ENCODE data around the gene CPOX. TPM values are rescaled to one million over a fixed set of nuclear protein-coding genes. Genes with fewer than 3 reads are reported as not detected.

CPOX gene
- total and polyA plus RNA-seq, 4 donors, result 9.8 to 22.2 (median 13.2) TPM

DNA sequence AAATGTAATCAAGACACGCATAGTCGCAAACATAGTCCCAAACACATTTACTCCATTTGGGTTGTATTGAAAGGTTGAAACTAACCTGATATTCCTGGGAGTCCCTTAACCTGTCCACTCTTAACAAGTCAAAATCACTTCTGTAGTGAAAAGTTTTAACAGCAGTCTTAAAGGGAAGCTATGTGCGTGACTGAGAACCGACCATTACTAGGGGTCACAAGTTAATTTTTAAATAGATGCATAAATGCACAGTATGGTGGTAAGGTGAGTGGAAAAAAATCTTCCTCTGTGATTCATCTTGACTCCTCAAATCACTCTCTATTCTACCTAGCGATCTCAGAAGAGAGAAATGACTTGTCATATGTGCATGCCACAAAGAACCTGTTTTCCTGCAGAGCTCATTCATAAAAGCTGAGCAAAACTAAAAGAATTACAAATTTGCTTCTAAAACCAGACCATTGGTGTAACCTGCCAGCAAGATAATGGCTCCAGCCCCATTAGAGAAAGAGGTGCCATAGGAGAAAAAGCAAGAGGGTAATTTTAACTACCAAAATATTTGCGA, 56.9 kb downstream of the CPOX start:
- no peaks in the 10 kb centered on the region for H3K9me3 ChIP-seq (ENCODE audit: control insufficient read depth in 4 of 4, insufficient read depth in 3 of 4, low read length in 3 of 4)
- no peak overlapping the region for H3K9ac ChIP-seq (ENCODE audit: insufficient read depth in 1 of 2, low read length in 2 of 2)
- H3K27ac ChIP-seq (ENCODE audit: low read depth in 1 of 2, low read length in 1 of 2), result no peak overlapping the region
- no peaks in the 10 kb centered on the region for H3K36me3 ChIP-seq (ENCODE audit: control insufficient read depth in 4 of 4, insufficient read depth in 4 of 4, low read length in 4 of 4)
- H3K4me3 ChIP-seq, result no peak overlapping the region
- DNase-seq (no peak), ATAC-seq (ENCODE audit: insufficient read depth, low FRiP score) (no peak)
- H3K27me3 ChIP-seq (ENCODE audit: control insufficient read depth in 3 of 3, insufficient read depth in 3 of 3, low read length in 2 of 3), result no peaks in the 10 kb centered on the region
- 87 to 94% methylated on average over 6 of the region's 6 CpGs for WGBS, 2 donors
- H3K4me1 ChIP-seq (ENCODE audit: control insufficient read depth in 5 of 5, insufficient read depth in 5 of 5, low read length in 5 of 5), result no peaks in the 10 kb centered on the region
- TF ChIP-seq, protein P1, sequence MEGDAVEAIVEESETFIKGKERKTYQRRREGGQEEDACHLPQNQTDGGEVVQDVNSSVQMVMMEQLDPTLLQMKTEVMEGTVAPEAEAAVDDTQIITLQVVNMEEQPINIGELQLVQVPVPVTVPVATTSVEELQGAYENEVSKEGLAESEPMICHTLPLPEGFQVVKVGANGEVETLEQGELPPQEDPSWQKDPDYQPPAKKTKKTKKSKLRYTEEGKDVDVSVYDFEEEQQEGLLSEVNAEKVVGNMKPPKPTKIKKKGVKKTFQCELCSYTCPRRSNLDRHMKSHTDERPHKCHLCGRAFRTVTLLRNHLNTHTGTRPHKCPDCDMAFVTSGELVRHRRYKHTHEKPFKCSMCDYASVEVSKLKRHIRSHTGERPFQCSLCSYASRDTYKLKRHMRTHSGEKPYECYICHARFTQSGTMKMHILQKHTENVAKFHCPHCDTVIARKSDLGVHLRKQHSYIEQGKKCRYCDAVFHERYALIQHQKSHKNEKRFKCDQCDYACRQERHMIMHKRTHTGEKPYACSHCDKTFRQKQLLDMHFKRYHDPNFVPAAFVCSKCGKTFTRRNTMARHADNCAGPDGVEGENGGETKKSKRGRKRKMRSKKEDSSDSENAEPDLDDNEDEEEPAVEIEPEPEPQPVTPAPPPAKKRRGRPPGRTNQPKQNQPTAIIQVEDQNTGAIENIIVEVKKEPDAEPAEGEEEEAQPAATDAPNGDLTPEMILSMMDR (IDR thresholded peaks at IDR 0.05; ENCODE audit: control extremely low read depth, extremely low read depth), result no peak

DNA sequence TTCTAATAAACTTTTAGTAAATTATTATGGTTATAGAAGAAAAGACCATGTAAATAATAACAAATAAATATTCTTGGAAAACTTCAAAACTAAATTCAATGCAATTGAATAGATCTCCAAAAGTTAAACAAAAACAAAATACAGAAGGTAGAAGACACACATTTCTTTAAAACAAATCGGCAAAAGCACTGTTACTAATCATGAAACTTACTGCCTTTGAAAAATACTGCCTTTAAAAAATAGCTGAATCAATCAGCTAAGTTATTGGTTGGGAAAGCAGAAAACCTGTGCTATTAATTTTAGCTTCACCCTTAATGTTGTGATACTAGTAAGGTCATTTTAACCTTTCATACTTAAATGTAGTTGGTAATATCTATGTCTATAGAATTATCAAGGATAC, 58.7 kb downstream of the CPOX start:
- TF ChIP-seq, protein P1 (IDR thresholded peaks at IDR 0.05; ENCODE audit: control extremely low read depth, extremely low read depth), result no peak
- H3K36me3 ChIP-seq (ENCODE audit: control insufficient read depth in 4 of 4, insufficient read depth in 4 of 4, low read length in 4 of 4), result no peaks in the 10 kb centered on the region
- H3K9me3 ChIP-seq (ENCODE audit: control insufficient read depth in 4 of 4, insufficient read depth in 3 of 4, low read length in 3 of 4), result no peaks in the 10 kb centered on the region
- no peaks in the 10 kb centered on the region for H3K27me3 ChIP-seq (ENCODE audit: control insufficient read depth in 3 of 3, insufficient read depth in 3 of 3, low read length in 2 of 3)
- ATAC-seq (ENCODE audit: insufficient read depth, low FRiP score) (no peak), DNase-seq (no peak)
- H3K9ac ChIP-seq (ENCODE audit: insufficient read depth in 1 of 2, low read length in 2 of 2), result no peak overlapping the region
- 88 to 91% methylated on average over 1 of the region's 1 CpG for whole genome bisulfite sequencing, 2 donors
- H3K27ac ChIP-seq (ENCODE audit: low read depth in 1 of 2, low read length in 1 of 2), result no peak overlapping the region
- no peak overlapping the region for H3K4me3 ChIP-seq
- no peaks in the 10 kb centered on the region for H3K4me1 ChIP-seq (ENCODE audit: control insufficient read depth in 5 of 5, insufficient read depth in 5 of 5, low read length in 5 of 5)

DNA sequence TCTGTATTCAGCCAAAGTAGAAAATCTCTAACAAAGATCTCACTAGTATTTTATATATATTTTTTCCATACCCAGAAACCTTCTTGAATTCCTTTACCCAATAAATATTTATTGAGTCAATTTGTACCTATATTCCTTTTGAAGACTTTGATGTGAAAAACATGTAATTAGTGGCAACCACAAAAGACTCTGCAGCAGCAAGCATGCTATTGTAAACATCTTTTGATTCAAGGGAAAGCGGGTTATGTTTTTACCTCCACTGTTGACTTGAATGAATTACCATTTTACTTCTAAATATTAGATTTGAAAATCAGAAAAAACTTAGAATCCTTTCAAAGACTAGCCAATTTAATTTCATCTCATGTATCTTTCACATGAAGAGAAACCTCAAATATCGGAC, 59.2 kb downstream of the CPOX start:
- TF ChIP-seq, protein P1 (IDR thresholded peaks at IDR 0.05; ENCODE audit: control extremely low read depth, extremely low read depth), result no peak
- no peaks in the 10 kb centered on the region for H3K9me3 ChIP-seq (ENCODE audit: control insufficient read depth in 4 of 4, insufficient read depth in 3 of 4, low read length in 3 of 4)
- H3K27me3 ChIP-seq (ENCODE audit: control insufficient read depth in 3 of 3, insufficient read depth in 3 of 3, low read length in 2 of 3), result no peaks in the 10 kb centered on the region
- no peaks in the 10 kb centered on the region for H3K36me3 ChIP-seq (ENCODE audit: control insufficient read depth in 4 of 4, insufficient read depth in 4 of 4, low read length in 4 of 4)
- H3K9ac ChIP-seq (ENCODE audit: insufficient read depth in 1 of 2, low read length in 2 of 2), result no peak overlapping the region
- no peak for DNase-seq
- no peak overlapping the region for H3K27ac ChIP-seq (ENCODE audit: low read depth in 1 of 2, low read length in 1 of 2)
- WGBS, 2 donors, result 93 to 99% methylated on average over 2 of the region's 2 CpGs
- no peak overlapping the region for H3K4me3 ChIP-seq
- H3K4me1 ChIP-seq (ENCODE audit: control insufficient read depth in 5 of 5, insufficient read depth in 5 of 5, low read length in 5 of 5), result no peaks in the 10 kb centered on the region
- ATAC-seq (ENCODE audit: insufficient read depth, low FRiP score), result no peak

Data from lung (tissue), 12 donors.